ENCODE measurements around the gene CDX4. TPM values are rescaled to one million over a fixed set of nuclear protein-coding genes. Genes with fewer than 3 reads are reported as not detected.
A peak's percentile ranks its signal among the peaks of the same experiment; 100 is the strongest.
"Not testable (repeated sequence)": the region's sequence is repeated elsewhere in the genome, so short reads cannot be mapped to it uniquely, and the experiment has no call there.

CDX4 gene
- total RNA-seq = not detected

- Mint-ChIP-seq H3K4me3 (no peak within 1 kb of the TSS), H3K4me1 (peaks cover 11% of the 10 kb centered on the region), H3K27me3 (peaks cover 62% of the 10 kb centered on the region), H3K36me3 (no peaks in the 10 kb centered on the region), H3K9me3 (no peaks in the 10 kb centered on the region), H3K27ac (no peak within 1 kb of the TSS)
- DNase-seq = no peak
Observed at GRCh38 chrX:73446831-73447230, at the start of gene CDX4. Gene CDX4, plus strand, starts transcription at chrX:73447053. Its CDS starts 201 bp downstream, at chrX:73447254.

GRCh38 chrX:73398185-73398914 lies 48.5 kb upstream of the CDX4 start:
- H3K27me3 Mint-ChIP-seq = peaks cover 4% of the 10 kb centered on the region
- H3K4me3 Mint-ChIP-seq = no peak overlapping the region
- no peaks in the 10 kb centered on the region for H3K4me1 Mint-ChIP-seq
- H3K27ac Mint-ChIP-seq = no peak overlapping the region
- no peak for DNase-seq
- H3K9me3 Mint-ChIP-seq = no peaks in the 10 kb centered on the region
- no peaks in the 10 kb centered on the region for H3K36me3 Mint-ChIP-seq

- H3K27me3 Mint-ChIP-seq = peaks cover 12% of the 10 kb centered on the region
- no peaks in the 10 kb centered on the region for H3K4me1 Mint-ChIP-seq
- H3K9me3 Mint-ChIP-seq = no peaks in the 10 kb centered on the region
- H3K27ac Mint-ChIP-seq = peak overlapping the region; percentile 23
- H3K4me3 Mint-ChIP-seq = no peak overlapping the region
- DNase-seq = no peak
- H3K36me3 Mint-ChIP-seq = no peaks in the 10 kb centered on the region
Observed at GRCh38 chrX:73400136-73400748, 46.6 kb upstream of the CDX4 start.

GRCh38 chrX:73401591-73402266 lies 45.1 kb upstream of the CDX4 start:
- H3K27ac Mint-ChIP-seq = no peak overlapping the region
- no peaks in the 10 kb centered on the region for H3K4me1 Mint-ChIP-seq
- H3K9me3 Mint-ChIP-seq = no peaks in the 10 kb centered on the region
- H3K27me3 Mint-ChIP-seq = peaks cover 12% of the 10 kb centered on the region
- no peaks in the 10 kb centered on the region for H3K36me3 Mint-ChIP-seq
- no peak overlapping the region for H3K4me3 Mint-ChIP-seq
- DNase-seq = no peak

GRCh38 chrX:73412930-73413329 lies 33.9 kb upstream of the CDX4 start:
- Mint-ChIP-seq H3K36me3 (no peaks in the 10 kb centered on the region), H3K9me3 (peaks cover 4% of the 10 kb centered on the region), H3K4me1 (no peaks in the 10 kb centered on the region), H3K27ac (no peak overlapping the region), H3K4me3 (no peak overlapping the region), H3K27me3 (no peaks in the 10 kb centered on the region)
- no peak for DNase-seq

- Mint-ChIP-seq H3K27me3 (peaks cover 62% of the 10 kb centered on the region), H3K9me3 (no peaks in the 10 kb centered on the region), H3K36me3 (no peaks in the 10 kb centered on the region), H3K27ac (no peak overlapping the region), H3K4me3 (no peak overlapping the region), H3K4me1 (peaks cover 11% of the 10 kb centered on the region)
- DNase-seq = no peak
Observed at GRCh38 chrX:73447311-73447794, 500 bp downstream of the CDX4 start.

GRCh38 chrX:73448379-73448778 lies 1.5 kb downstream of the CDX4 start:
- H3K27me3 Mint-ChIP-seq = peaks cover 62% of the 10 kb centered on the region
- peak overlapping the region; percentile 18 for H3K4me3 Mint-ChIP-seq

GRCh38 chrX:73455171-73455570 lies 8.3 kb downstream of the CDX4 start:
- H3K27me3 Mint-ChIP-seq = peaks cover 18% of the 10 kb centered on the region
- H3K4me3 Mint-ChIP-seq = no peak overlapping the region
- H3K9me3 Mint-ChIP-seq = no peaks in the 10 kb centered on the region
- H3K36me3 Mint-ChIP-seq = no peaks in the 10 kb centered on the region
- no peaks in the 10 kb centered on the region for H3K4me1 Mint-ChIP-seq
- no peak overlapping the region for H3K27ac Mint-ChIP-seq
- DNase-seq = no peak

More at GRCh38 chrX:73448379-73448778, 1.5 kb downstream of the CDX4 start:
- Mint-ChIP-seq H3K4me1 (peaks cover 11% of the 10 kb centered on the region), H3K27ac (no peak overlapping the region), H3K9me3 (no peaks in the 10 kb centered on the region), H3K36me3 (no peaks in the 10 kb centered on the region)
- DNase-seq = no peak

GRCh38 chrX:73457306-73457705 lies 10.5 kb downstream of the CDX4 start:
- Mint-ChIP-seq H3K36me3 (no peaks in the 10 kb centered on the region), H3K27me3 (peaks cover 10% of the 10 kb centered on the region)

GRCh38 chrX:73468376-73468775 lies 21.5 kb downstream of the CDX4 start:
- H3K27me3 Mint-ChIP-seq = no peaks in the 10 kb centered on the region
- no peak for DNase-seq
- no peaks in the 10 kb centered on the region for H3K9me3 Mint-ChIP-seq
- H3K36me3 Mint-ChIP-seq = no peaks in the 10 kb centered on the region
- no peaks in the 10 kb centered on the region for H3K4me1 Mint-ChIP-seq
- H3K27ac Mint-ChIP-seq = no peak overlapping the region
- no peak overlapping the region for H3K4me3 Mint-ChIP-seq

More at GRCh38 chrX:73457306-73457705, 10.5 kb downstream of the CDX4 start:
- no peaks in the 10 kb centered on the region for H3K9me3 Mint-ChIP-seq
- H3K4me1 Mint-ChIP-seq = no peaks in the 10 kb centered on the region
- no peak overlapping the region for H3K4me3 Mint-ChIP-seq
- no peak for DNase-seq
- H3K27ac Mint-ChIP-seq = no peak overlapping the region

- Mint-ChIP-seq H3K27me3 (peaks cover 24% of the 10 kb centered on the region), H3K4me3 (no peak overlapping the region), H3K27ac (no peak overlapping the region), H3K4me1 (no peaks in the 10 kb centered on the region), H3K9me3 (peaks cover 2% of the 10 kb centered on the region), H3K36me3 (no peaks in the 10 kb centered on the region)
- no peak for DNase-seq
Observed at GRCh38 chrX:73478961-73479360, 32.1 kb downstream of the CDX4 start.

GRCh38 chrX:73481521-73481920 lies 34.7 kb downstream of the CDX4 start:
- Mint-ChIP-seq H3K4me1 (no peaks in the 10 kb centered on the region), H3K27ac (no peak overlapping the region), H3K36me3 (no peaks in the 10 kb centered on the region), H3K9me3 (peaks cover 2% of the 10 kb centered on the region), H3K4me3 (no peak overlapping the region), H3K27me3 (peaks cover 26% of the 10 kb centered on the region)
- no peak for DNase-seq

GRCh38 chrX:73490661-73491060 lies 43.8 kb downstream of the CDX4 start:
- H3K27me3 Mint-ChIP-seq = peaks cover 5% of the 10 kb centered on the region
- no peak overlapping the region for H3K27ac Mint-ChIP-seq
- peaks cover 2% of the 10 kb centered on the region for H3K9me3 Mint-ChIP-seq
- H3K4me1 Mint-ChIP-seq = no peaks in the 10 kb centered on the region
- H3K36me3 Mint-ChIP-seq = peaks cover 2% of the 10 kb centered on the region
- H3K4me3 Mint-ChIP-seq = no peak overlapping the region
- DNase-seq = no peak

- not testable (repeated sequence) for H3K4me3 Mint-ChIP-seq, H3K36me3 Mint-ChIP-seq, H3K27me3 Mint-ChIP-seq, DNase-seq, H3K27ac Mint-ChIP-seq, H3K9me3 Mint-ChIP-seq, H3K4me1 Mint-ChIP-seq
Observed at GRCh38 chrX:73492178-73492577, 45.3 kb downstream of the CDX4 start.

All from activated naive CD8-positive, alpha-beta T cell treated with anti-CD3 and anti-CD28 coated beads for 36 hours (primary cell).